Nephron progenitor cell (in vitro differentiated cells): ENCODE measurements around the gene DMD.

Experiments used
- DNase-seq: peaks from one replicate; pipeline ENCODE4 v3.0.0; 2021
- H3K27ac Mint-ChIP-seq: 2 replicates; pipeline ENCODE4 v1.8.0; 2021; ENCODE audit warnings: mild to moderate bottlenecking, moderate library complexity, mixed read lengths
- H3K27me3 Mint-ChIP-seq: 2 replicates; pipeline ENCODE4 v1.8.0; 2021; ENCODE audit warnings: mild to moderate bottlenecking, low read depth, mixed read lengths; ENCODE audit not compliant: poor library complexity
- H3K36me3 Mint-ChIP-seq: 2 replicates; pipeline ENCODE4 v1.8.0; 2021; ENCODE audit warnings: low read depth, mixed read lengths
- H3K4me1 Mint-ChIP-seq: 2 replicates; pipeline ENCODE4 v1.8.0; 2021; ENCODE audit warnings: mixed read lengths
- H3K4me3 Mint-ChIP-seq: 2 replicates; pipeline ENCODE4 v1.8.0; 2021; ENCODE audit warnings: mild to moderate bottlenecking, moderate library complexity, mixed read lengths
- H3K9me3 Mint-ChIP-seq: 2 replicates; pipeline ENCODE4 v1.8.0; 2021; ENCODE audit warnings: mild to moderate bottlenecking, moderate library complexity, mixed read lengths
- CTCF ChIP-seq: fragments of 200-600 bp; sonication (generic); IDR thresholded peaks from 2 replicates; pipeline ENCODE4 v1.5.0; 2021; ENCODE audit warnings: antibody characterized with exemption

The DMD gene

GRCh38 chrX:31318866-31319265 lies 1892.5 kb downstream of the DMD start:
- Mint-ChIP-seq H3K27me3 (no peaks in the 10 kb centered on the region), H3K9me3 (peaks cover 38% of the 10 kb centered on the region)
- no peak for TF ChIP-seq CTCF

GRCh38 chrX:31316340-31316991 lies 1894.9 kb downstream of the DMD start:
- no peak for TF ChIP-seq CTCF
- H3K27ac Mint-ChIP-seq = no peak overlapping the region
- peaks cover 14% of the 10 kb centered on the region for H3K4me1 Mint-ChIP-seq

More at GRCh38 chrX:31318866-31319265, 1892.5 kb downstream of the DMD start:
- no peak overlapping the region for H3K4me3 Mint-ChIP-seq
- no peak overlapping the region for H3K27ac Mint-ChIP-seq
- no peaks in the 10 kb centered on the region for H3K36me3 Mint-ChIP-seq
- peaks cover 19% of the 10 kb centered on the region for H3K4me1 Mint-ChIP-seq
- DNase-seq = no peak

GRCh38 chrX:31314921-31315320 lies 1896.4 kb downstream of the DMD start:
- no peak for DNase-seq
- Mint-ChIP-seq H3K4me1 (peaks cover 14% of the 10 kb centered on the region), H3K4me3 (no peak overlapping the region), H3K9me3 (peaks cover 67% of the 10 kb centered on the region), H3K27ac (peak overlapping the region; percentile 95), H3K36me3 (no peaks in the 10 kb centered on the region), H3K27me3 (no peaks in the 10 kb centered on the region)
- no peak for TF ChIP-seq CTCF

More at GRCh38 chrX:31316340-31316991, 1894.9 kb downstream of the DMD start:
- Mint-ChIP-seq H3K4me3 (no peak overlapping the region), H3K27me3 (no peaks in the 10 kb centered on the region), H3K9me3 (peaks cover 55% of the 10 kb centered on the region), H3K36me3 (no peaks in the 10 kb centered on the region)
- no peak for DNase-seq

- no peak for TF ChIP-seq CTCF
- H3K9me3 Mint-ChIP-seq = peaks cover 50% of the 10 kb centered on the region
- H3K4me1 Mint-ChIP-seq = peaks cover 6% of the 10 kb centered on the region
- no peak for DNase-seq
- H3K4me3 Mint-ChIP-seq = no peak overlapping the region
- no peaks in the 10 kb centered on the region for H3K27me3 Mint-ChIP-seq
- H3K36me3 Mint-ChIP-seq = no peaks in the 10 kb centered on the region
- H3K27ac Mint-ChIP-seq = no peak overlapping the region
Measured at GRCh38 chrX:31307952-31308351, 1903.4 kb downstream of the DMD start.

GRCh38 chrX:31302573-31303075 lies 1908.7 kb downstream of the DMD start:
- Mint-ChIP-seq H3K4me3 (no peak overlapping the region), H3K27ac (no peak overlapping the region), H3K9me3 (peaks cover 51% of the 10 kb centered on the region), H3K36me3 (peaks cover 5% of the 10 kb centered on the region), H3K4me1 (peaks cover 21% of the 10 kb centered on the region), H3K27me3 (peaks cover 3% of the 10 kb centered on the region)
- DNase-seq = no peak
- no peak for TF ChIP-seq CTCF

- Mint-ChIP-seq H3K36me3 (peaks cover 5% of the 10 kb centered on the region), H3K4me1 (peaks cover 21% of the 10 kb centered on the region), H3K9me3 (peaks cover 47% of the 10 kb centered on the region), H3K27me3 (peaks cover 3% of the 10 kb centered on the region), H3K4me3 (no peak overlapping the region), H3K27ac (peak overlapping the region; percentile 93)
- TF ChIP-seq CTCF = no peak
- no peak for DNase-seq
Measured at GRCh38 chrX:31301941-31302340, 1909.4 kb downstream of the DMD start.
